Measurements from ENCODE around the gene AP1S1. TPM values are rescaled to one million over a fixed set of nuclear protein-coding genes. Genes with fewer than 3 reads are reported as not detected.
A peak's percentile ranks its signal among the peaks of the same experiment; 100 is the strongest.

AP1S1 gene
- total and polyA plus RNA-seq, 9 of the 15 experiments (the other 6 are each of a cell fraction or from before 2014, with no cell fraction given), result 4.4 to 149 (median 89.4) TPM

- TF ChIP-seq RBFOX2 (IDR thresholded peaks at IDR 0.05; ENCODE audit: low read depth, low read length), result peak; percentile 74
- no peak for TF ChIP-seq DNMT1 (IDR thresholded peaks at IDR 0.05)
- no peak for TF ChIP-seq RBM25 (IDR thresholded peaks at IDR 0.05; ENCODE audit: low read depth, low read length, severe bottlenecking)
- TF ChIP-seq PREB (CRISPR knock-in tag; IDR thresholded peaks at IDR 0.05), result no peak
- TF ChIP-seq POLR2G (IDR thresholded peaks at IDR 0.05; ENCODE audit: low read depth, low read length), result peak; percentile 54; the same call in 1 of the 2 replicates
- no peak for TF ChIP-seq KLF6 (CRISPR knock-in tag; IDR thresholded peaks at IDR 0.05; ENCODE audit: borderline replicate concordance)
- TF ChIP-seq MXI1 (IDR thresholded peaks at IDR 0.05; ENCODE audit: low read depth, low read length), result peak; percentile 80
- TF ChIP-seq ZBTB43 (CRISPR knock-in tag; IDR thresholded peaks at IDR 0.05), result no peak
- no peak for TF ChIP-seq ZFX (CRISPR knock-in tag; IDR thresholded peaks at IDR 0.05)
- no peak for TF ChIP-seq MBD1 (CRISPR knock-in tag; IDR thresholded peaks at IDR 0.05)
- no peak for TF ChIP-seq FOXK1 (CRISPR knock-in tag; IDR thresholded peaks at IDR 0.05; ENCODE audit: borderline replicate concordance)
- no peak for TF ChIP-seq ZNF431 (CRISPR knock-in tag; IDR thresholded peaks at IDR 0.05)
- no peak for TF ChIP-seq STAT5B (CRISPR knock-in tag; IDR thresholded peaks at IDR 0.05)
- TF ChIP-seq CXXC5 (CRISPR knock-in tag; IDR thresholded peaks at IDR 0.05), result peak; percentile 62
- TF ChIP-seq STAT5A (IDR thresholded peaks at IDR 0.05; ENCODE audit: borderline replicate concordance, low read length), result peak; percentile 43; the same call in 1 of the 2 replicates
- peak; percentile 40; the same call in 1 of the 2 replicates for TF ChIP-seq POLR2AphosphoS5 (IDR thresholded peaks at IDR 0.05; ENCODE audit: control insufficient read depth, insufficient read depth, low read depth, low read length)
- peak; percentile 79 for TF ChIP-seq ESRRA (IDR thresholded peaks at IDR 0.05; ENCODE audit: borderline replicate concordance, low read depth)
- TF ChIP-seq CREBBP (IDR thresholded peaks at IDR 0.05; ENCODE audit: low read depth, low read length), result no peak
- no peak for TF ChIP-seq ID3 (CRISPR knock-in tag; IDR thresholded peaks at IDR 0.05)
- no peak for TF ChIP-seq ID3 (tag; IDR thresholded peaks at IDR 0.05)
- TF ChIP-seq XRCC4 (IDR thresholded peaks at IDR 0.05; ENCODE audit: extremely low read depth, insufficient read depth, insufficient read length), result no peak
- no peak for TF ChIP-seq ZNF277 (CRISPR knock-in tag; IDR thresholded peaks at IDR 0.05; ENCODE audit: borderline replicate concordance)
- TF ChIP-seq NR3C1 (CRISPR knock-in tag; IDR thresholded peaks at IDR 0.05), result no peak
Measured at GRCh38 chr7:101138213-101138870, 15.9 kb upstream of the AP1S1 start (continued).
